ENCODE data around the gene SLX1A.
"Not testable (repeated sequence)": the region's sequence is repeated elsewhere in the genome, so short reads cannot be mapped to it uniquely, and the experiment has no call there.

DNA sequence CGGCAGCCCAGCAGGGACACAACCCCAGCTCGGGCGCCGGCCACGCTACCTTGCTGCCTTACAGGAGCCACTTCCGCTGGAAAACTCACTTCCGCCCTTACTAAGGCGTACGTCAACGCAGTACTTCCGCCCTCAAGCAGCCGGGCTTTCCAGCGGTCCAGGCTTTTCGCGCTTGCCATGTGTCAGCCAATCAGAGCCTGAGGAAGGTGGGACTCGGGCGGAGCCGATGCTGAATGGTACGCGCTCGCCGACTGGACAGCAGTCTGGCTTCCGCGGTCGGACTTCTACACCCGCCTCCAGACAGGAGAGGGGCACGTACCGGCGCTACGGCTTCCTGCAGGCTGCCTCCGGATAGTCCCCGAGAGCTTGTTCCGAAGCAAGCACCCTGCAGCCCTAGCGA is at the start of gene SLX1A, which contains the start of gene BOLA2B:
- TF ChIP-seq CTCF (IDR thresholded peaks at IDR 0.05); POLR2AphosphoS5 (IDR thresholded peaks at IDR 0.05); POLR2A (IDR thresholded peaks at IDR 0.05); EP300 (IDR thresholded peaks at IDR 0.05; ENCODE audit: low read depth): not testable (repeated sequence)

Data from transverse colon (tissue), 4 donors.